Measurements from ENCODE around the gene TGFBR3.

- TF ChIP-seq CTCF (IDR thresholded peaks at IDR 0.05 in 8 of 11, conservative IDR thresholded peaks at IDR 0.05 in 3 of 11) (no peak), POLR2A (IDR thresholded peaks at IDR 0.05) (no peak)
Measured at GRCh38 chr1:91699339-91699974, 186.5 kb downstream of the TGFBR3 start.
